HEK293T (cell line): ENCODE results near the gene RGS10.

Source experiments
- BHLHE40 ChIP-seq: fragments of 450-650 bp; IDR thresholded peaks from 2 replicates; pipeline ENCODE4 v1.6.1; 2016; ENCODE audit warnings: mild to moderate bottlenecking, moderate library complexity, borderline replicate concordance
- CTBP1 ChIP-seq: fragments of 450-650 bp; IDR thresholded peaks from 2 replicates; pipeline ENCODE4 v1.6.1; 2016; ENCODE audit warnings: borderline replicate concordance
- ELF4 ChIP-seq: fragments of 450-650 bp; IDR thresholded peaks from 2 replicates; pipeline ENCODE4 v1.6.1; 2017; ENCODE audit warnings: antibody characterized with exemption
- FOXA1 ChIP-seq: fragments of 450-650 bp; IDR thresholded peaks from 2 replicates; pipeline ENCODE4 v1.6.1; 2016; ENCODE audit warnings: mild to moderate bottlenecking
- FOXK2 ChIP-seq: fragments of 450-650 bp; IDR thresholded peaks from 2 replicates; pipeline ENCODE4 v1.6.1; 2016; ENCODE audit warnings: mild to moderate bottlenecking
- FOXM1 ChIP-seq: fragments of 450-650 bp; IDR thresholded peaks from 2 replicates; pipeline ENCODE4 v1.6.1; 2017; ENCODE audit warnings: mild to moderate bottlenecking, borderline replicate concordance
- HDGF ChIP-seq: fragments of 450-650 bp; IDR thresholded peaks from 2 replicates; pipeline ENCODE4 v1.6.1; 2017; ENCODE audit warnings: antibody characterized with exemption, borderline replicate concordance
- NFRKB ChIP-seq: fragments of 450-650 bp; IDR thresholded peaks from 2 replicates; pipeline ENCODE4 v1.6.1; 2016; ENCODE audit warnings: mild to moderate bottlenecking, moderate library complexity
- SP1 ChIP-seq: fragments of 450-650 bp; IDR thresholded peaks from 2 replicates; pipeline ENCODE4 v1.6.1; 2017
- SUZ12 ChIP-seq: fragments of 450-650 bp; IDR thresholded peaks from 2 replicates; pipeline ENCODE4 v1.6.1; 2016; ENCODE audit warnings: mild to moderate bottlenecking
- TARDBP ChIP-seq: fragments of 450-650 bp; IDR thresholded peaks from 2 replicates; pipeline ENCODE4 v1.6.1; 2016
- ZNF384 ChIP-seq: fragments of 450-650 bp; IDR thresholded peaks from 2 replicates; pipeline ENCODE4 v1.6.1; 2016

DNA sequence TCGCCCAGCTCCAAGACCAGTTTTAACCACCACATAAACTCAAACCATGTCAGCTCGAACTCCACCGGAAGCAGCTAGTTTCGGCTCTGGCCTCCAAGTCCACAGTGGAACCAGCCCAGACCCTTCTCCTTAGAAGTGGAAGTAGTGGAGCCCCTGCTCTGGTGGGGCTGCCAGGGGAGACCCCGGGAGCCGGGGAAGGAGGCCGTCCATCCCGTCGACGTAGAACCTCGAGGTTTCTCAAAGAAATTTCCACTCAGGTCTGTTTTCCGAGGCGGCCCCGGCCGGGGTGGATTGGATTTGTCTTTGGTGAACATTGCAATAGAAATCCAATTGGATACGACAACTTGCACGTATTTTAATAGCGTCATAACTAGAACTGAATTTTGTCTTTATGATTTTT is 87.5 kb downstream of the RGS10 start:
- TF ChIP-seq TARDBP: no peak
- no peak for TF ChIP-seq BHLHE40
- no peak for TF ChIP-seq SUZ12
- TF ChIP-seq FOXK2: no peak
- TF ChIP-seq FOXM1: no peak
- no peak for TF ChIP-seq FOXA1
- no peak for TF ChIP-seq ELF4
- no peak for TF ChIP-seq ZNF384
- TF ChIP-seq CTBP1: no peak
- TF ChIP-seq HDGF: no peak
- no peak for TF ChIP-seq NFRKB
- TF ChIP-seq SP1: no peak
